Measurements from ENCODE around the gene ATG4D. TPM values are rescaled to one million over a fixed set of nuclear protein-coding genes. Genes with fewer than 3 reads are reported as not detected.

Gene ATG4D
- total and polyA plus RNA-seq, 2 of the 4 experiments (the other 2 are of a cell fraction), result 8.2 to 21.8 TPM

- peaks cover 4% of the 10 kb centered on the region; the same call in 1 of the 2 replicates for H4K20me1 ChIP-seq (ENCODE audit: insufficient read depth, low read length)
- no peaks in the 10 kb centered on the region for H3K79me1 ChIP-seq (ENCODE audit: low read depth in 1 of 2, low read length in 2 of 2)
- no peak overlapping the region for H2BK15ac ChIP-seq (ENCODE audit: low read depth, low read length)
- TF ChIP-seq POLR2A (IDR thresholded peaks at IDR 0.05; ENCODE audit: low read depth, low read length) (no peak), BHLHE40 (IDR thresholded peaks at IDR 0.05; ENCODE audit: low read depth, low read length) (no peak), RCOR1 (IDR thresholded peaks at IDR 0.05; ENCODE audit: insufficient replicate concordance, low read length) (no peak)
- H3K9me3 ChIP-seq (ENCODE audit: control insufficient read depth, insufficient read depth, low read length), result no peaks in the 10 kb centered on the region
- no peak overlapping the region for H3K14ac ChIP-seq (replicated peaks; ENCODE audit: low read depth, low read length)
- no peak overlapping the region for H3K23ac ChIP-seq (ENCODE audit: low read depth, low read length)
- no peak overlapping the region for H3K9ac ChIP-seq (ENCODE audit: low read depth, low read length)
- no peak overlapping the region for H2AK5ac ChIP-seq (ENCODE audit: low read depth, low read length)
- dilution Hi-C loops (cut with HindIII; ENCODE audit: low sequenced_read_pairs, unreplicated experiment) (no loop called here), intact Hi-C loops (cut with micrococcal nuclease) (no loop called here), in situ Hi-C loops (cut with MboI; ENCODE audit: low sequenced_read_pairs) (no loop called here)
- H3K4me1 ChIP-seq (ENCODE audit: control insufficient read depth, insufficient read depth, low read length), result no peaks in the 10 kb centered on the region
- ATAC-seq (ENCODE audit: low read depth) (no peak), DNase-seq (no peak)
- H4K8ac ChIP-seq (ENCODE audit: low read depth in 2 of 2, low read length in 2 of 2), result no peak overlapping the region
- H3K18ac ChIP-seq (ENCODE audit: low read depth, low read length), result no peak overlapping the region
- ChIA-PET POLR2A (ENCODE audit: unreplicated experiment) (no interaction called here), CTCF (interaction anchor here (1.1 kb wide), 1 partner anchor 21 kb away, joined by 3 read pairs; no protein-coding TSS in a partner anchor)
- no peak overlapping the region for H3K4me2 ChIP-seq (ENCODE audit: low read depth, low read length)
- no peaks in the 10 kb centered on the region for H3K27me3 ChIP-seq (ENCODE audit: control insufficient read depth, insufficient read depth, low read length)
- H2BK5ac ChIP-seq (ENCODE audit: low read depth, low read length, poor library complexity, severe bottlenecking), result no peak overlapping the region
- H3K27ac ChIP-seq (ENCODE audit: insufficient read depth, low read length), result no peak overlapping the region
- peaks cover 72% of the 10 kb centered on the region for H3K36me3 ChIP-seq (ENCODE audit: control insufficient read depth, insufficient read depth, low read length)
- H3K9me1 ChIP-seq (ENCODE audit: insufficient read depth, low read length), result no peaks in the 10 kb centered on the region
- no TSS peak for BruUV-seq (replicated peaks)
- no peak overlapping the region for H4K5ac ChIP-seq (ENCODE audit: low read depth, low read length)
- peak overlapping the region; percentile 16 for H2AK9ac ChIP-seq (replicated peaks; ENCODE audit: low read depth, low read length, poor library complexity)
- 91% methylated on average over 12 of the region's 30 CpGs; no CpG with 5 or more reads in 1 of the 2 experiments for WGBS, 2 experiments (ENCODE audit: extremely low coverage in 2 of 2, insufficient read length in 1 of 2)
- H3K56ac ChIP-seq (ENCODE audit: extremely low read depth, insufficient read depth, low read length), result no peak overlapping the region
- no peak overlapping the region for H2BK20ac ChIP-seq (ENCODE audit: low read depth, low read length)
- H3K4ac ChIP-seq (ENCODE audit: low read depth, low read length), result no peak overlapping the region
- no peak overlapping the region for H4K91ac ChIP-seq (ENCODE audit: insufficient read depth, low read depth, low read length)
- no peak overlapping the region for H3K4me3 ChIP-seq (ENCODE audit: insufficient read depth, low read depth, low read length)
- no peak overlapping the region for H2AFZ ChIP-seq (replicated peaks; ENCODE audit: low read length, poor library complexity)
- no peak overlapping the region for H2BK120ac ChIP-seq (ENCODE audit: low read depth, low read length)
Measured at GRCh38 chr19:10554760-10555609, 11.3 kb downstream of the ATG4D start.
